ENCODE results near the gene PLCL1. TPM values are rescaled to one million over a fixed set of nuclear protein-coding genes. Genes with fewer than 3 reads are reported as not detected.

The PLCL1 gene
- total RNA-seq, 1 experiment from 2014 or later: 0.07 TPM

GRCh38 chr2:197889041-197889440 is 84.6 kb downstream of the PLCL1 start (continued):
- no peak for TF ChIP-seq CTCF (IDR thresholded peaks at IDR 0.05 in 2 of 3, conservative IDR thresholded peaks at IDR 0.05 in 1 of 3; ENCODE audit: borderline replicate concordance in 1 of 3, insufficient read depth in 1 of 3, low read depth in 2 of 3, low read length in 2 of 3)
- no peak for TF ChIP-seq JUND (IDR thresholded peaks at IDR 0.05)
- no peak for TF ChIP-seq CBX3 (IDR thresholded peaks at IDR 0.05; ENCODE audit: low read depth)
- TF ChIP-seq ATF3 (IDR thresholded peaks at IDR 0.05): no peak
- no peak for TF ChIP-seq POLR2A (IDR thresholded peaks at IDR 0.05; ENCODE audit: borderline replicate concordance, extremely low read depth, insufficient read depth, insufficient read length)
- no peak for TF ChIP-seq TCF7L2 (IDR thresholded peaks at IDR 0.05; ENCODE audit: borderline replicate concordance, extremely low read depth, insufficient read depth, insufficient read length)

- no peaks in the 10 kb centered on the region for H4K20me1 ChIP-seq (ENCODE audit: insufficient read depth)
- no peak overlapping the region for H3K4me2 ChIP-seq (ENCODE audit: low read length)
- TF ChIP-seq CTCF (IDR thresholded peaks at IDR 0.05 in 2 of 3, conservative IDR thresholded peaks at IDR 0.05 in 1 of 3; ENCODE audit: borderline replicate concordance in 1 of 3, insufficient read depth in 1 of 3, low read depth in 2 of 3, low read length in 2 of 3): no peak
- TF ChIP-seq EGR1 (IDR thresholded peaks at IDR 0.05; ENCODE audit: low read depth): no peak
- no peak for TF ChIP-seq ATF3 (IDR thresholded peaks at IDR 0.05)
- no peak for TF ChIP-seq POLR2A (IDR thresholded peaks at IDR 0.05; ENCODE audit: borderline replicate concordance, extremely low read depth, insufficient read depth, insufficient read length)
- DNase-seq (ENCODE audit: low read depth, low spot score) (no peak), ATAC-seq (no peak)
- H3K27me3 ChIP-seq (ENCODE audit: insufficient read depth, low read length): peaks cover 11% of the 10 kb centered on the region; the same call in 1 of the 2 replicates
- no peaks in the 10 kb centered on the region for H3K4me1 ChIP-seq (ENCODE audit: control insufficient read depth in 1 of 2, insufficient read depth in 2 of 2, low read length in 2 of 2)
- intact Hi-C loops (cut with micrococcal nuclease): no loop called here
- H3K9ac ChIP-seq (ENCODE audit: low read length): no peak overlapping the region
- no TSS peak for BruUV-seq (replicated peaks)
- H3K79me2 ChIP-seq (ENCODE audit: insufficient read depth, low read length): no peaks in the 10 kb centered on the region
- no peaks in the 10 kb centered on the region for H3K9me2 ChIP-seq (ENCODE audit: insufficient read depth)
- POLR2A ChIA-PET: no interaction called here
- no peaks in the 10 kb centered on the region for H3K36me3 ChIP-seq (ENCODE audit: control insufficient read depth in 1 of 2, insufficient read depth in 2 of 2, low read length in 2 of 2)
- RAD21 ChIA-PET (ENCODE audit: low non-redundant PET in 1 of 2, low total read pairs in 2 of 2, uncharacterized antibody in 2 of 2, unreplicated experiment in 2 of 2): no interaction called here
- no peak overlapping the region for H3K4me3 ChIP-seq (replicated peaks in 1 of 2; ENCODE audit: low read depth in 1 of 2, low read length in 2 of 2)
- no peak overlapping the region for H2AFZ ChIP-seq (ENCODE audit: low read depth, low read length, poor library complexity, severe bottlenecking)
- no peaks in the 10 kb centered on the region for H3K9me3 ChIP-seq (ENCODE audit: control insufficient read depth in 1 of 2, insufficient read depth in 1 of 2, low read depth in 1 of 2, low read length in 2 of 2)
- CTCF ChIA-PET: no interaction called here
- H3K27ac ChIP-seq (ENCODE audit: low read depth, low read length): no peak overlapping the region
Measured at GRCh38 chr2:197890168-197890567, 85.8 kb downstream of the PLCL1 start.

All from HCT116 (cell line).